Measurements from ENCODE around the gene MAP4.
"Not testable (repeated sequence)": the region's sequence is repeated elsewhere in the genome, so short reads cannot be mapped to it uniquely, and the experiment has no call there.

MAP4 gene

DNA sequence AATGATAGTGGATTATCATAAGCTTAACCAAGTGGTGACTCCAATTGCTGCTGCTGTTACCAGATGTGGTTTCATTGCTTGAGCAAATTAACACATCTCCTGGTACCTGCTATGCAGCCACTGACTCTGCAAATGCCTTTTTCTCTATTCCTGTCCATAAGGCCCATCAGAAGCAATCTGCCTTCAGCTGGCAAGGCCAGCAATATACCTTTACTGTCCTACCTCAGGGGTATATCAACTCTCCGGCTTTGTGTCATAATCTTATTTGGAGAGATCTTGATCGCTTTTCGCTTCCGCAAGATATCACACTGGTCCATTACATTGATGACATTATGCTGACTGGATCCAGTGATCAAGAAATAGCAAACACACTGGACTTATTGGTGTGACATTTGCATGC, 9.4 kb downstream of the MAP4 start:
- not testable (repeated sequence) for H3K9me3 ChIP-seq (ENCODE audit: low read length); H2AFZ ChIP-seq (ENCODE audit: low read depth, low read length); H3K4me1 ChIP-seq (ENCODE audit: insufficient read depth, low read length); H3K27me3 ChIP-seq (ENCODE audit: insufficient read depth, low read length); H3K4me3 ChIP-seq (ENCODE audit: low read length)
- peaks cover 12% of the 10 kb centered on the region for H3K36me3 ChIP-seq (ENCODE audit: insufficient read depth, low read length)

DNA sequence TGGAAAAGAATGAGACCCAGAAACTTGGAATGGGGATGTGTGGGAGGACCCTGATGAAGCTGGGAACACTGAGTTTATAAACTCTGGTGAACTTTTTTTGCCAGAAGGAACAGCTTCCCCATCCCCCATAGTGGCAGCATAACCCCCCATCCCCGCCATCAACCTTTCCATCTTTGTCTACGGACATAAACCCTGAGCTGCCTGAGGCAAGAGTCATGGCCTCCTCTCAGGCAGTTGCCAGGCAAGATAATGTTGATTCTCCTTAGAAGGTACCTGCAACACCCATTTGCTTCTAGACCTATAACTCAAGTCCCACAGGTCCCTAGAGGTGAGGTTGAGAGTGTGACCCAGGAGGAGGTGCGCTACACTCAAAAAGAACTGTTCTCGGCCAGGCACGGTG, 11.5 kb downstream of the MAP4 start:
- Histone ChIP-seq H2AFZ (ENCODE audit: low read depth, low read length) (no peak overlapping the region), H3K4me1 (ENCODE audit: insufficient read depth, low read length) (no peaks in the 10 kb centered on the region), H3K4me3 (ENCODE audit: low read length) (no peak overlapping the region), H3K27me3 (ENCODE audit: insufficient read depth, low read length) (no peaks in the 10 kb centered on the region), H3K9me3 (ENCODE audit: low read length) (peaks cover 9% of the 10 kb centered on the region), H3K36me3 (ENCODE audit: insufficient read depth, low read length) (peaks cover 3% of the 10 kb centered on the region)

DNA sequence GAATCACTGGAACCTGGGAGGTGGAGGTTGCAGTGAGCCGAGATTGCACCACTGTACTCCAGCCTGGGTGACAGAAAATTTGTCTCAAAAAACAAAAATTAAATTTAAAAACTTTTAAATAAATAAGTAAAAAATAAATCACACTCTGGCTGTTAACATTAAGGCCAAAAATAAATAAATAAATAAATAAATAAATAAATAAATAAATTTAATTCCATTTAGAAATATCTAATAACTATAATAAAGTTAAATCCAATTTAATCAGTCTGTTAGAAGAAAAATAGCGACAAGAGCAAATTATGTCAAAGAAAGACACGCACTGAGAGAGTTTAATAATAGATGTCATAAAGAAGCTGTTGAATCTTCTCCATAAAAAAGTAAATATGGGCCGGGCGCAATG, 13.4 kb downstream of the MAP4 start:
- Histone ChIP-seq H2AFZ (ENCODE audit: low read depth, low read length) (no peak overlapping the region), H3K36me3 (ENCODE audit: insufficient read depth, low read length) (peaks cover 5% of the 10 kb centered on the region), H3K27me3 (ENCODE audit: insufficient read depth, low read length) (no peaks in the 10 kb centered on the region), H3K4me1 (ENCODE audit: insufficient read depth, low read length) (no peaks in the 10 kb centered on the region), H3K9me3 (ENCODE audit: low read length) (no peaks in the 10 kb centered on the region), H3K4me3 (ENCODE audit: low read length) (no peak overlapping the region)

DNA sequence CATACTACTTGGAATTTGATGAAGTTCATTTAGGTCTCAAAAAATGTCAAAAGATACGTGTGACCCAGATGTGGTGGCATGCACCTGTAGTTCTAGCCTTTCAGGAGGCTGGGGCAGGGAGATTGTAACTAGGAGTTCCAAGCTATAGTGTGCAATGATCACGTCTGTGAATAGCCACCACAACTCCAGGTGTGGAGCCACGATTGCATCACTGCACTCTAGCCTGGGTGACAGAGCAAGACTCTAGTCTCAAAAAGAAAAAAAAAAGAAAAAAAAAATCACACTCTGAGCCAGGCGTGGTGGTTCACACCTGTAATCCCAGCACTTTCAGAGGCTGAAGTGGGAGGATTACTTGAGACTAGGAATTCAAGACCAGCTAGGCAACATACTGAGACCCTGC, 14.2 kb downstream of the MAP4 start:
- Histone ChIP-seq H3K27me3 (ENCODE audit: insufficient read depth, low read length) (no peaks in the 10 kb centered on the region), H3K4me3 (ENCODE audit: low read length) (no peak overlapping the region), H3K36me3 (ENCODE audit: insufficient read depth, low read length) (peaks cover 8% of the 10 kb centered on the region), H3K9me3 (ENCODE audit: low read length) (no peaks in the 10 kb centered on the region), H2AFZ (ENCODE audit: low read depth, low read length) (no peak overlapping the region), H3K4me1 (ENCODE audit: insufficient read depth, low read length) (no peaks in the 10 kb centered on the region)

DNA sequence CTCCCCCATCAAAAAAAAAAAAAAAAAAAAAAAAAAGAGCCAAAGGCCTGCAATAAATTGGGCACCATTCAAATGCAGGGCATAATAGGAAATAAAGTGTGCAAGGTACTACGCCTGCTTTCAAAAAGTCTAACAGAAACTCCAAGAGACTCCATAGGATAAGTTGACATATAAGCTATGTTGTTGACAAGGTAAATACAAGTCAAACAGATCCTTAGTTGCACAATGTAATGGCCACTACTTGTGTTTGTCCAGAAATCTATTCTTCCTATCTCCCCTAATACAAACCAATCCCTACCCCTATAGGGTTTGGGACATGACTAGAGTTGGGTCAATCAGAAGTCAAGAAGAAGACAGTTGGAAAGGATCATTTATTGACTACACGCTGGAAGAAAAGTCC, 16.0 kb downstream of the MAP4 start:
- H2AFZ ChIP-seq (ENCODE audit: low read depth, low read length) = no peak overlapping the region
- no peaks in the 10 kb centered on the region for H3K4me1 ChIP-seq (ENCODE audit: insufficient read depth, low read length)
- peaks cover 17% of the 10 kb centered on the region for H3K36me3 ChIP-seq (ENCODE audit: insufficient read depth, low read length)

DNA sequence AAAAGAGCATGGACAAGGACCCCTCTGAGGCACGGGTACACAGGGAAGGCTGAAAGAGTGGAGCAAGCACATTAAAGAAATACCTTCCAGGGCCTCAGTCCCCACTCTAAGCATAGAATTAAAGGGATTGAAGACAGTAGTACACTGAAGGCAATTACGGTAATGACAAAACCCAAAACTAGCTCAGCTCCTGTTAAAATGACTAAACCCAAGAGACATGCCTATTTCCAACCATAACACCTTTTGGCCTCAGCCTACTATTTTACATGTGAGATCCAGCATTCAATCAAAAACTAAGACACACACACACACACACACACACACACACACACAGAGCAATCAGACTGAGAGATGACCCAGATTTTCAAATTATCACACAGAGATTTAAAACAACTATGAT, 19.8 kb downstream of the MAP4 start:
- H3K27me3 ChIP-seq (ENCODE audit: insufficient read depth, low read length) = no peaks in the 10 kb centered on the region
- H2AFZ ChIP-seq (ENCODE audit: low read depth, low read length) = no peak overlapping the region
- H3K9me3 ChIP-seq (ENCODE audit: low read length) = no peaks in the 10 kb centered on the region
- H3K4me1 ChIP-seq (ENCODE audit: insufficient read depth, low read length) = no peaks in the 10 kb centered on the region
- no peak overlapping the region for H3K4me3 ChIP-seq (ENCODE audit: low read length)
- peaks cover 20% of the 10 kb centered on the region for H3K36me3 ChIP-seq (ENCODE audit: insufficient read depth, low read length)

More for the DNA sequence above, 16.0 kb downstream of the MAP4 start:
- H3K27me3 ChIP-seq (ENCODE audit: insufficient read depth, low read length) = no peaks in the 10 kb centered on the region
- H3K4me3 ChIP-seq (ENCODE audit: low read length) = no peak overlapping the region
- no peaks in the 10 kb centered on the region for H3K9me3 ChIP-seq (ENCODE audit: low read length)

DNA sequence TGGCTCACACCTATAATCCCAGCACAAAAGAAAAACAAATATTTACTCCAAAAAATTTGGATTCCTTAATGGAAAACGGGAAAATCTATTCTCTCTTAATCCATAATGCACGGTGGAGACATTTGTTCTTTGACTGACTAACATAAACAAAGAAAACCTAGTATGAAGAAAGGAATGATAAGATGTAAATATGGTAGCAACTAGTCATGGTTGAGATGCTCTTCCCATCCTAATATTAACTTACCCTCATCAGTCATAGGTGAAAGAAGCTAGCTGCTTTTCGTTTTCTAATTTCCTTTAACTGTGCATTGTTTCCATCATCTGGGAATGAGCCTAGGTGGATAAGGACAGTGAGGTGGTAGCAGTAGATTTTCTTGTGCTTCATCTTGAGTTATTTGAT, 22.0 kb downstream of the MAP4 start:
- Histone ChIP-seq H3K4me1 (ENCODE audit: insufficient read depth, low read length) (no peaks in the 10 kb centered on the region), H3K4me3 (ENCODE audit: low read length) (no peak overlapping the region), H2AFZ (ENCODE audit: low read depth, low read length) (no peak overlapping the region), H3K36me3 (ENCODE audit: insufficient read depth, low read length) (peaks cover 20% of the 10 kb centered on the region), H3K9me3 (ENCODE audit: low read length) (no peaks in the 10 kb centered on the region), H3K27me3 (ENCODE audit: insufficient read depth, low read length) (no peaks in the 10 kb centered on the region)

DNA sequence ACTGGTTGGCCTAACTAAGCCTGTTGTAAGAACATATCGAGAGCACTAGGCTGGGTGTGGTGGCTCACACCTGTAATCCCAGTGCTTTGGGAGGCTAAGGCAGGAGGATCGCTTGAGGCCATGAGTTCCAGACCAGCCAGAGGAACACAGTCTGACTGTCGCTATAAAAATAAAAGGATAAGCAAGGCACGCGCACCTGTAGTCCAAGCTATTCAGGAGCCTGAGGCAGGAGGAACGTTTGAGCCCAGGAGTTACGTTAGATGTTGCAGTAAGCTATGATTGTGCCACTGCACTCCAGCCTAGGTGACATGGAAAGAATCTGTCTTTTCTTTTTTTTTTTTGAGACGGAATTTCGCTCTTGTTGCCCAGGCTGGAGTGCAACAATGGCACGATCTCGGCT, 24.9 kb downstream of the MAP4 start:
- Histone ChIP-seq H3K27me3 (ENCODE audit: insufficient read depth, low read length) (no peaks in the 10 kb centered on the region), H3K36me3 (ENCODE audit: insufficient read depth, low read length) (peaks cover 16% of the 10 kb centered on the region), H3K4me3 (ENCODE audit: low read length) (no peak overlapping the region)

DNA sequence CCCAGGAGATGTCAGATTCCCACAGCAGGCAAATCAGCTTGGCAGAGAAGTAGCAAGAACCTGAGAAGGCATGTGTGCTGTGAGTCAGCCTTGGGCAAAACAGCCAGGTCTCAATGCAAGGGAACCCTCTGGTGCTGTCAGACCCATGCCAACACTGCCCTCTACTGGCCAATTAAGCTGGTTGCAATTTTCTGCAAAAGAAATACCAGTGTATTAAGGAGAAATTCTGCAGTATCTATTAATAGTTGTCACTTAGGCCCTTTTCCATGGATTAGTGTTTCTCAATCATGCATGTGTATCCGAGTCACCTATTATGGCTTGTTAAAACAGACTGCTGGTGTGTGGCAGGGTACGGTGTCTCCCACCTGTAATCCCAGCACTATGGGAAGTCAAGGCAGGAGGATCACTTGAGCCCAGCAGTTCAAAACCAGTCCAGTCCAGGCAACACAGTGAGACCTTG, 26.2 kb downstream of the MAP4 start:
- no peaks in the 10 kb centered on the region for H3K9me3 ChIP-seq (ENCODE audit: low read length)
- peaks cover 11% of the 10 kb centered on the region for H3K36me3 ChIP-seq (ENCODE audit: insufficient read depth, low read length)
- no peak overlapping the region for H3K4me3 ChIP-seq (ENCODE audit: low read length)
- H3K4me1 ChIP-seq (ENCODE audit: insufficient read depth, low read length) = no peaks in the 10 kb centered on the region
- H3K27me3 ChIP-seq (ENCODE audit: insufficient read depth, low read length) = no peaks in the 10 kb centered on the region
- no peak overlapping the region for H2AFZ ChIP-seq (ENCODE audit: low read depth, low read length)

More for the DNA sequence above, 24.9 kb downstream of the MAP4 start:
- Histone ChIP-seq H3K4me1 (ENCODE audit: insufficient read depth, low read length) (no peaks in the 10 kb centered on the region), H3K9me3 (ENCODE audit: low read length) (no peaks in the 10 kb centered on the region), H2AFZ (ENCODE audit: low read depth, low read length) (no peak overlapping the region)

DNA sequence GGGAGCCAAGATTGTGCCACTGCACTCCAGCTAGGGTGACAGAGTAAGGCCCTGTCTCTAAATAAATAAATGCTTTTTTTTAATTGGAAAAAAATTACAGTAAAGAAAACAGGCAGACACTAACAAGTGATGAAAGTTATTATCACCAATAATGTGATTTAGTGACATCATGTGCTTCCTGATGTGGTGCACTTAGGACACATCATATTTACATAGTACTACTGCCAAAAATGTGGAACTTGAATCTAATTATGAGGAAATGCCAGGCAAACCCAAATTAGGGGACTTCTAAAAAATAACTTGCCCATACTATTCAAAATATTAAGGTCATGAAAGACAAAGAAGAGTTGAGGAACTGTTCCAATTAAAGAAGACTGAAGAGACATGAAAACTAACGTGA, 30.8 kb downstream of the MAP4 start:
- Histone ChIP-seq H3K4me1 (ENCODE audit: insufficient read depth, low read length) (no peaks in the 10 kb centered on the region), H3K36me3 (ENCODE audit: insufficient read depth, low read length) (peaks cover 8% of the 10 kb centered on the region), H3K27me3 (ENCODE audit: insufficient read depth, low read length) (no peaks in the 10 kb centered on the region), H3K4me3 (ENCODE audit: low read length) (no peak overlapping the region), H2AFZ (ENCODE audit: low read depth, low read length) (no peak overlapping the region), H3K9me3 (ENCODE audit: low read length) (no peaks in the 10 kb centered on the region)

DNA sequence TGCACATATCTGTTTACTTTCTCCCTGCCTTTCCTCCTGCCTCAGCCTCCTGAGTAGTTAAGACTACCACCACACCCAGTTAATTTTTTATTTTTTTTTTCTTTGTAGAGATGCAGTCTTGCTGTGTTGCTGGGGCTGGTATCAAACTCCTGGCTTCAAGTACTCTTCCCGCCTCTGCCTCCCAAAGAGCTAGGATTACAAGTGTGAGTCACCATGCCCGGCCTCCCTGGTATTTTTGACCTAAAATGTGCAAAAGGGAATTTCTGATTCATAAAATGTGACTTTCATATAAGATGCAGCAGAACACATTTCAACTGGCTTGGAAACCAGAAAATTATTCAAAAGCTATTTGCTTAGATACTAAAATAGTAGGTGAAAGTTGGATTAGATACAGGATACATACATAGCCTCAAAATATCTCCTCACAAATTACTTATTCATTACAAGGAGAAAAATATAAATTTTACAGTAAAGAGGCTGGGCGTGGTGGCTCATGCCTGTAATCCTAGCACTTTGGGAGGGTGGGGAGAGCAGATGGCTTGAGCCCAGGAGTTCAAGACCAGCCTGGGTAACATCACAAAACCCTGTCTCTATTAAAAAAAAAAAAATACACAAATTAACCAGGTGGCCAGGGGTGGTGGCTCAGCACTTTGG, 32.0 kb downstream of the MAP4 start:
- H3K9me3 ChIP-seq (ENCODE audit: low read length) = no peaks in the 10 kb centered on the region
- H3K36me3 ChIP-seq (ENCODE audit: insufficient read depth, low read length) = peaks cover 8% of the 10 kb centered on the region
- no peak overlapping the region for H2AFZ ChIP-seq (ENCODE audit: low read depth, low read length)
- H3K27me3 ChIP-seq (ENCODE audit: insufficient read depth, low read length) = no peaks in the 10 kb centered on the region
- no peaks in the 10 kb centered on the region for H3K4me1 ChIP-seq (ENCODE audit: insufficient read depth, low read length)
- no peak overlapping the region for H3K4me3 ChIP-seq (ENCODE audit: low read length)

DNA sequence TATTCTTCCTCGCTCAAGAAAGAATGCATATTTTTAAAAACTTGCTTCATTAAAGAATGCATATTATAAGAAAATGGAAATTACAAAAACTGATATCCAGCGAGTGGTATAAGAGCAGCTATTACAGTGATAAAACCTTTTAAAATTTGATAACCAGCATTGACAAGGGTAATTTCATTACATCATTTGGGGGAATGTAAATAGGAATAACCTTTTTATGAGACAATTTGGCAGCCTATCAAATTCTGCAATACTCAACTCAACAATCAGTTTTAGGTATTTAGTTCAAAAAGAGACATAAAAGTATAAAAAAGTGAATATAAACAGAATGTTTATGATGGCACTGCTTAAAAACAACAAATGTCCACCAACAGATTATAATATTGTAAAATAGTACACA, 35.4 kb downstream of the MAP4 start:
- Histone ChIP-seq H3K4me3 (ENCODE audit: low read length) (no peak overlapping the region), H3K36me3 (ENCODE audit: insufficient read depth, low read length) (peaks cover 9% of the 10 kb centered on the region), H3K4me1 (ENCODE audit: insufficient read depth, low read length) (no peaks in the 10 kb centered on the region), H2AFZ (ENCODE audit: low read depth, low read length) (no peak overlapping the region), H3K27me3 (ENCODE audit: insufficient read depth, low read length) (no peaks in the 10 kb centered on the region), H3K9me3 (ENCODE audit: low read length) (no peaks in the 10 kb centered on the region)

DNA sequence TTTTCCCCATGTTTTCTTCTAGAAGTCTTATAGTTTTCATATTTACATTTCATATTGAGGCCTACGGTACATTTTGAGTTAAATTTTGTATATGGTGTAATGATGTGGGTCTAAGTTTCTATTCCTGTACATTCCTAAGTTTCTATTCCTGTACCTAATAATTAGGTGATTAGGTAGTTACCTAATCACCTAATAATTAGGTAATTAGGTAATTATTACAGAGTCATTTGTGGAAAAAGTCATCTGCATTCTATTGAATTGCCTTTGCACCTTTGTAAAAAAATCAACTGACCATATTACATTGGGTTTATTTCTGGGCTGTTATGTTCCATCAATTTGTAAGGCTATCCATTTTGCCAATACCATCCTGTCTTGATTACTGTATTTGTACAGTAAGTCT, 37.1 kb downstream of the MAP4 start:
- H3K4me3 ChIP-seq (ENCODE audit: low read length) = no peak overlapping the region
- no peaks in the 10 kb centered on the region for H3K27me3 ChIP-seq (ENCODE audit: insufficient read depth, low read length)
- H3K4me1 ChIP-seq (ENCODE audit: insufficient read depth, low read length) = no peaks in the 10 kb centered on the region

DNA sequence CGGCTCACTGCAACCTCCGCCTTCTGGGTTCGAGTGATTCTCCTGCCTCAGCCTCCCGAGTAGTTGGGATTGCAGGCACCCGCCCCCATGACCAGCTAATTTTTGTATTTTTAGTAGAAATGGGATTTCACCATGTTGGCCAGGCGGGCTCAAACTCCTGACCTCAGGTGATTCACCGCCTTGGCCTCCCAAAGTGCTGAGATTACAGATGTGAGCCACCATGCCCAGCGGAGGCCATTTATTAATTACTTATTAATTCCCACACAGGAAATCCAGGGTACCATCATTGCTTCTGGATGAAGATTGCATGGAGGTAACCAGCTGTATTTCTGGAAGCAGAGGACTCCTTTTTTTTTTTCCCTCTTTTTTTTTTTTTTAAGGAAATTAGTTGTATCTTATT, 37.8 kb downstream of the MAP4 start:
- no peaks in the 10 kb centered on the region for H3K4me1 ChIP-seq (ENCODE audit: insufficient read depth, low read length)
- H3K36me3 ChIP-seq (ENCODE audit: insufficient read depth, low read length) = peaks cover 16% of the 10 kb centered on the region
- H2AFZ ChIP-seq (ENCODE audit: low read depth, low read length) = no peak overlapping the region
- no peaks in the 10 kb centered on the region for H3K9me3 ChIP-seq (ENCODE audit: low read length)
- no peak overlapping the region for H3K4me3 ChIP-seq (ENCODE audit: low read length)
- H3K27me3 ChIP-seq (ENCODE audit: insufficient read depth, low read length) = no peaks in the 10 kb centered on the region

More for the DNA sequence above, 37.1 kb downstream of the MAP4 start:
- Histone ChIP-seq H3K9me3 (ENCODE audit: low read length) (no peaks in the 10 kb centered on the region), H2AFZ (ENCODE audit: low read depth, low read length) (no peak overlapping the region), H3K36me3 (ENCODE audit: insufficient read depth, low read length) (peaks cover 14% of the 10 kb centered on the region)

All from neuron (in vitro differentiated cells).